ENCODE measurements around the gene SNRNP48.

Gene SNRNP48, protein sequence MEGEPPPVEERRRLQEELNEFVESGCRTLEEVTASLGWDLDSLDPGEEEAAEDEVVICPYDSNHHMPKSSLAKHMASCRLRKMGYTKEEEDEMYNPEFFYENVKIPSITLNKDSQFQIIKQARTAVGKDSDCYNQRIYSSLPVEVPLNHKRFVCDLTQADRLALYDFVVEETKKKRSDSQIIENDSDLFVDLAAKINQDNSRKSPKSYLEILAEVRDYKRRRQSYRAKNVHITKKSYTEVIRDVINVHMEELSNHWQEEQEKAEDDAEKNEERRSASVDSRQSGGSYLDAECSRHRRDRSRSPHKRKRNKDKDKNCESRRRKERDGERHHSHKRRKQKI

DNA sequence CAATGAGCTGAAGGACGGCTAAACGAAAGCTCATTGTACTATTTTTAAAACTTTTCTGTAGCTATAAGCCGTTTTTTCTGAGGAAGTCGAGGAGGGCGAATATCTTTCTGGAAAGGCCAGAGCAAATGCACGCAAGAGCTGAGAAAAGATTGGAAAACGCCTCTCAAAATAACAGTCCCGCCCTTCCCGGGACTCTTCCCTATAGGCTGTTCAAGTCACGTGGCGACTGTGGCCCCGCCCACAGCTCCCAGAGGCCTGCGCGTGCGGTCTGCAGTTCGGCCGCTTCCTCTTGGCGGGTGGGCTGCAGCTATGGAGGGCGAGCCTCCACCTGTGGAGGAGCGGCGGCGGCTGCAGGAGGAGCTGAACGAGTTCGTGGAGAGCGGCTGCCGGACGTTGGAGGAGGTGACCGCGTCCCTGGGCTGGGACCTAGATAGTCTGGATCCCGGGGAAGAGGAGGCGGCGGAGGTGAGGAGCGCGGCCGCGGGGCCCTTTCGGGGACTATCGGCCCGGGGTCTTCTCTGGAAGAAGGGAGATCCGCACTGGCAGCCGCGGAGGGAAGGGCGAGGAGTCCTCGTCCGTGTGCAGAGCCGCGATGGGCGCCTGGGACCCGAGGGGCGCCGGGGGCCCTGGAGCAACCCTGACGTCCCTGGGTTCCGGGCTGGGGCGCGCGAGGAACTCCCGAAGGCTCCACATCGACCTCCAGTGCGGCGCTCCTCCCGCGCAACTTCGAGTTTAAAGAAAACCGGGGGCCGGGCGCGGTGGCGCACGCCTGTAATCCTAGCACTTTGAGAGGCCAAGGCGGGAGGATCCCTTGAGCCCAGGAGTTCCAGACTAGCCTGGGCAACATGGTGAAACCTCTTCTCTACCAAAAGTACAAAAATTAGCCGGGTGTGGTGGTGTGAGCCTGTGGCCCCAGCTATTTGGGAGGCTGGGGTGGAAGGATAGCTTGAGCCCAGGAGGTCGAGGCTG lies at the start of gene SNRNP48:
Gene SNRNP48, plus strand, starts transcription at position 250 of the 969 bp plus-strand sequence. Its CDS starts 60 bp downstream, at position 310.
- DNase-seq (ENCODE audit: low read depth): peak; percentile 76

DNA sequence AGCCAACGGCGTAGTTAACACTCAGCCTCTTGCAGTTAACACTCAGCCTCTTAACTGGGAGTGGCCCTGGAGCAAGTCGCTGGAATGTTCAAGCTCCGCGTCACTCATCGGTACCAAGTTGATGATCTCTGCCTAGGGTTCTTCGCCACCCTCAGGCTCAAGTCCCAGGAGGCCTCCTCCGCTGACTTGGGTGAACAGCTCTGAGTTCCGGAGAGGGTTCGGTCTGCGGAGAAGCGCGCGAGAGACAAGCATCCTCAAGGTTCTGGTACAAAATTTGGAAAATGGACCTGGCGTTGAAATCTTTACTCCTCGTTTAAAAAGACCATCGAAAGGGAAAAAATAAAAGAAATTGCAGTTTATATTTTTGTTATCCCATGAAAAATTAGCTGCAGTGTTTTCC lies 49.4 kb upstream of the SNRNP48 start:
- DNase-seq (ENCODE audit: low read depth): no peak

DNA sequence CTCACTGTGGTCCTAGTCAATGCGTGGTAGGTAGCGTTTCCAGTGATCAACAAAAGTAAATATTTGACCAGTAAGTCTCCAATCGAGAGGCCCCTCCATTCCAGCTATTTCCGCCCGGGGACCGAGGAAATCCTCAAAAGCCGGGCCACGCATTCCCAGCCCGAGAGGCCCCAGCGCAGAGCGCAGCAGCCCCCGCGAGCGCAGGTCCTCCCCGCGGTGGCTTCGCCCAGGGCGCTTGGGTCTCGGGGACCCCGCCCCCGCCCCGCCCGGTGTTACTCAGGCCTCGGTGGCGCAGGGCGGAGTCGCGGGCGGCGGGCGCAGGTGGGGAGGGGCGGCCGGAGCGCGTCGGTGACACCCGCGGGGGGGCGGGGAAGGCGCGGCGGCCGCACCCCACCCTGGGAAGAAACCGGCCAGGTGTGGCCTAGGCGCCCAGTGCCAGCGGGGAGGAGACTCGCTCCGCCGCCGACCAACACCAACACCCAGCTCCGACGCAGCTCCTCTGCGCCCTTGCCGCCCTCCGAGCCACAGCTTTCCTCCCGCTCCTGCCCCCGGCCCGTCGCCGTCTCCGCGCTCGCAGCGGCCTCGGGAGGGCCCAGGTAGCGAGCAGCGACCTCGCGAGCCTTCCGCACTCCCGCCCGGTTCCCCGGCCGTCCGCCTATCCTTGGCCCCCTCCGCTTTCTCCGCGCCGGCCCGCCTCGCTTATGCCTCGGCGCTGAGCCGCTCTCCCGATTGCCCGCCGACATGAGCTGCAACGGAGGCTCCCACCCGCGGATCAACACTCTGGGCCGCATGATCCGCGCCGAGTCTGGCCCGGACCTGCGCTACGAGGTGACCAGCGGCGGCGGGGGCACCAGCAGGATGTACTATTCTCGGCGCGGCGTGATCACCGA lies 48.6 kb upstream of the SNRNP48 start, which contains the start of gene DSP:
Gene DSP, plus strand, starts transcription at position 497 of the 890 bp plus-strand sequence. Its CDS starts 245 bp downstream, at position 742.
- no peak for DNase-seq (ENCODE audit: low read depth)

DNA sequence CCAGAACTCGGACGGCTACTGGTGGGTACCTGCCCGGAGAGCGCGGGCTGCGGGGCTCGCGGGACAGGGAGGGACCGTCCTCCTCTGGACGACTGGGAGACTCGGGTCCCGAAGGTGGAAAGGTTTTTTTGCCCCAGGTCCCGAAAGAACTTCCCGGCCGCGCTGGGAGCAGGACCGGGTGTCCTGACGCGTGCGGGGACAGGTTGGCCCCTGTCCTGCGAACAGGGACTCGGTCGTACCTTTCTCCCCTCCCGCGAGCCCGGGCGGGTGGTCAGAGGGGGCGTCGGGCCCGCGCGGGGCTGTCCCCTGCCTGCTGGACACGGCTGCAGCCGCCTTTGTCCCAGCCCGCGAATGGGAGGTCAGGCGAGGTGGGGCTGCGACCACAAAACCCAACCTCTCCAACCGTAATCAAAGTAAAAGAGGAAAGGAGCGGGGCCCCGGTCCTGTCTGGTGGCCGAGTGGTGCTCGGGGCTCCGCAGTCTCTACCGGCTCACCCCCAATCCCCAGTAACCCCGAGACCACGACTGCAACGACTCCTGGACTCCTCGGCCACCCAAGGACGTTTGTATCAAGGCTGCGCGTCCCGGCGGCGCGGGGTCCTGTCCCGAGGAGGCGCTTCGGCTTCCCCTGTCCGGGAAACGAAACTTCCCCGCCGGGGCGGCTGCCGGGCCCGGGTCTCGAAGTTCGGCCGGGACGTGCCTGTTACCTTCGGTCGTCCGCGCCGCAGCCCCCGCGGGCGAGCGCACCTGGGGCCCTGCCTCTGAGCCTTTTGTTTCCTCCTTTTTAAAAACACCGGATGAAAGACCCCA lies 47.7 kb upstream of the SNRNP48 start:
- DNase-seq (ENCODE audit: low read depth): no peak

DNA sequence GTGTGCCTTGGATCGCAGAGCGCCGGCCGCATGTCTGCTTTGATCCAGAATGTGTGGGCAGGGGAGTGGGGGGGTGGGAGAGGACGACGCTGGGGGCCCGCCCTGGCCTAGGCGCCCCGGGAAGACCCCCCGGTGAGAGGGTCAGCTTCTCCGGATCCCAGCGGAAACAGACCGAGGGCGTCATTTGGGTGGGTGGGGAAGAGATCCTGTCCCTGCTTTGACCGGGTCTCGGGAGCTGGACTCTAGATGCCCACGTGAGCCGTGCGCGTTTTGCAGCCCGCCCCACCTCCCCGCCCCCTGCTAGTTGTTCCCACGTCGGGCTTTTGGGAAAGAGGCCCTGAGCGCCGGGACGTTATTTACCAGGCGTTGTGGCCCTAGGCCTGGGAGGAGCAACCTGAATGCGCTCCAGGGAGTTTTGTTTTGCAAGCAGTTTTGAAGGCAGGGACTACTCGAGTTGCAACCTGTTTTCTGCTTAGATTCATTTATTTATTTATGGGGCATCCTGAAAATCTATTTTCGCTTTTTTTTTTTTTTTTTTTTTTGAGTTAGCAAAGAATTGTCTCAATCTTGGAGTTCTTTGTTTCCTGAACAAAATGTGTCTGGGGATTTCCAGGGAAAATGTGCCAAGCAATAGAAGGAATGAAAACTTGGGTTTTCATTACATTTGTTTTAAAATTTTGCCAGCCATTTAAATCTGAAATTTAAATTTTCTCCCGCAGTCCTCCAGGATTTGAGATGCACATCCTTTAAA lies 46.9 kb upstream of the SNRNP48 start:
- DNase-seq (ENCODE audit: low read depth): no peak

DNA sequence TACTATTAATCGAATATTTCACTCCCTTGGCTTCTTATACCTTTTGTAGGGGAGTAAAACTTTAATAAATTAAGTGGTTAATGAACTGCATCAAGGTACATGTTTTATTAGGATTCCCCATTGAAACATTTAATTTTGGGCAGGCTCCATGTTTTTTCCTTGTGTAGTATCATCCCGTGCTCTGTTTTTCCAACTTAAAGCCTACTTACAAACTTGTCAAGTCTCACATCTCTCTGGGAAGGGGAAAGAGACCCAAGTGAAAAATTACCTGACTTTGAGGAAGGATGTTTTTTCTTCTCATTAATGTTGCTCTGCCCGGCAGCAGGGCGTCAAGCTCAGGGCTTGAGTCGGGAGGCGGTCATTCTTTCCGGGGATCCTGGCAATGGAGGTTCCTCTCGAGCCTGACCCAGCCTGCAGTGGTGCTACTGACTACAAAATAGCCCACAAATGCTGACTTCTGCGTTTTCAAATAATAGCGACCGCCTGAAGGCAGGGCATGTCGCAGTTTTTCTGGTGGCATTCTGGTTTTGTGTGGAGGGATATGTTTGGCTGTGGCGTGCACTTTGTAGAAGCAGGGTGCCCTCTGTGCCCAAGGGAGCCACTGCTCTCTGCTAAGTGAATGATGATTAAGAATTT lies 46.1 kb upstream of the SNRNP48 start:
- no peak for DNase-seq (ENCODE audit: low read depth)

DNA sequence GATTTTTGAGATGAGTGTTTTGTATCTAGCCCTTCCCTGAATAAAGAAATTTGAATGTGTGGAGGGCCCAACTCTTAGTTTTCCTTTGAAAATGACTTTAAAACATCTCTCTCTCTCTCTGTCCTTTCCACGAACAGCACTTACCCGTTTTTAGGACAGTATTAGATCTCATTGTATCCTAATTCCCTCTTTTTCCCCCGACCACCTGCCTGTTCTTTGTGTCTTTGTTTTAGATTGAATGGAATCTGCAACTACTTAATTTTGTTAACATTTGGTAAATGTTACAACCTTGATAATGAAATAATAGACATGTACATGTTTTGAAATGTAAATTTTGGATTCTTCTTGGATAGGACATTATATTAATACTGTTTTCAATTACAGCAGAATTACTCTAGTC lies 45.4 kb upstream of the SNRNP48 start:
- DNase-seq (ENCODE audit: low read depth): no peak

DNA sequence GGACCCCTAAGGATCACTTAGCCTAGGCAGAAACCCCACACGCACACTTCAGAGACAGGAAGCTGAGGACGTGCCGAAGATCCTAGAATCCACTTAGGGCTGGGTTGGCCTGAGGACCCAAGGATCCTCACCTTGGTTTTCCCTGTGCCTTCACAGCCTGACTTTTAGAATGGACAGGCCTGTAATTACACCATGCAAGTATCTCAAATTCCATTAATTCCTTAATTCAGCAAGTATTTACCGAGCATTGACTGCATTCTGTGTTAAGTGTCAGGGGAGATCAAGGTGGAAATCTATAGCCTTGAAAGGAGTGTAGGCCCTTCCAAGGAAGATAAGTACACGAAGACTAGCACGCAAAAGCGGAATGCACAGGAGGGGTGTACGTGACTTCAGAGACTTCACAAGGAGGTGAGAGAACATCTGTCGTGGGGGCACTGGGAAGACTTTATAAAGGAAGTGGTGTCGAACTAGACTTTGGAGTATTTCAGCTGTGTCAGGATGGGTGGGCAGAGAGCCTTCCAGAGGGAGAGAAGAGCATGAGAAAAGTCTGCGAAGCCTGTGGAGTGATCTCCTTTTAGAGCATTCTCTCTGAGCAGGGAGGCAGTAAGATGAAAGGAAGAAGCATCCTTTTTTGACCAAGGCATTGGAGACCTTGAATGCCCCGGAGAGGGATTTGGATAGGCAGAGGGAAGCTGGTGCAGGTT lies 44.5 kb upstream of the SNRNP48 start:
- DNase-seq (ENCODE audit: low read depth): no peak

DNA sequence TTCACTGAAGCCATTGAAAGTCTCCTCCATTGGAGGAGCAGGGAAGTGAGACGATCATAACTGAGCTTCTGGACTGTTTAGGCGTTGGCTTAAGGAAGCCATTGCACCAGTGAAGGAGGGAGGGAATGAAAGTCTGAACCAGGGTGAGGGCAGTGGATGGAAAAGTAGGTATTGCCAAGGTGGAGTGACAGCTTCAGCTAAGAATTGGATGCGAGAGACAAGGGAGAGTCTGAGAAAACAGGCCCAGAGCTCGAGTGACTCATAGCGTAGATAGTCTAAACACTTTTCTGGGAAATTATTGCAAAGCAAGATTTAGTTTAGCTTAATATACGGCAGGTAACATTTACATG lies 44.0 kb upstream of the SNRNP48 start:
- DNase-seq (ENCODE audit: low read depth): no peak

DNA sequence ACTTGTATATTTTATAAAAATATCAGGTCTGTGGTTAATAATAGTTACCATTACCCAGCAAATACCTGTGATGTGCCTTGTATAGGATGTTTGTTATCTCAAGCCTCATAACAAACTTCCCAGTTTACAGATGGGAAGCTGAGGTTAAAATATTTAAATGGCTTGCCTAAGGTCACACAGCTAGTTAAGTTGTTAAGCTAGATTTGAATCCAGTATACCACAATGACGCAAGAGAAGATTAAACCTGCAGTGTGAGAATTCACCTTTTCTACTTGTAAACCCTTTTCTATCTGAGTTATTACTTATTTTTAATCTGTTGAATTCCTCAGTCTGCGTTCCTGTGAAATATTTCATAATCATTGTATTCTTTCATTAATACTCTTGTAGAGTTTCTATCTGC lies 43.6 kb upstream of the SNRNP48 start:
- DNase-seq (ENCODE audit: low read depth): no peak

DNA sequence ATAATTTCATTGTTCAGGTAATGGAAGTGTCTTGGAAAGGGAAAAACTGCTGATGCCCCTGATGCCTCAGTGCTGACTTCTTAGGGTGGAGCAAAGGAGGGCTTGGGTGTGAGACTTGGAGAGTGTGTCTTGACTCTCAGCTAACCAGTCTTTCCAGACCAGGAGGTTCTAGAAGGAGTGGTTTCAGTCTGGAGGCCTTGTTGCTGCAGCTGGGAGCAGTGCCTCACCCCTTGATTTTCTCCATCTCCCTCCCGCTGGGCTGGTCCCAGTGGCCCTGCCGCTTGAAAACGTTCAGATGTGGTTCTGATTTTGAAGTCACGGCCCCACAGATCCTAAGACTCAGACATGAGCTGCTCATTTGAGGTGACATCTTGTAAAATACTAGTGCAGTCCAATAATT lies 43.1 kb upstream of the SNRNP48 start:
- DNase-seq (ENCODE audit: low read depth): no peak

DNA sequence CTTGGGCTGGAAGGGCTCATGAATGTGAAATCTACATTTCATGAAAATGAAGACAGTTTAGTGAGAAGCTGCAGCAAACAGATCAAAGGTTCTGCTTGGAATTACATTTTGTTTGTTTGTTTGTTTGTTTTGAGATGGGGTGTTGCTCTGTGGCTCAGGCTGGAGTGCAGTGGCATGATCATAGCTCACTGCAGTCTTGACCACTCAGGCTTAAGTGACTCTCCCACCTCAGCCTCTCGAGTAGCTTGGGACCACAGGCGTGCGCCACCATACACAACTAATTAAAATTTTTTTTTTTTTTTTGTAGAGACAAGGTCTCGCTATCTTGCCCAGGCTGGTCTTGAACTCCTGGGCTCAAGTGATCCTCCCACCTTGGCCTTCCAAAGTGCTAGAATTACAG lies 42.7 kb upstream of the SNRNP48 start:
- DNase-seq (ENCODE audit: low read depth): no peak

DNA sequence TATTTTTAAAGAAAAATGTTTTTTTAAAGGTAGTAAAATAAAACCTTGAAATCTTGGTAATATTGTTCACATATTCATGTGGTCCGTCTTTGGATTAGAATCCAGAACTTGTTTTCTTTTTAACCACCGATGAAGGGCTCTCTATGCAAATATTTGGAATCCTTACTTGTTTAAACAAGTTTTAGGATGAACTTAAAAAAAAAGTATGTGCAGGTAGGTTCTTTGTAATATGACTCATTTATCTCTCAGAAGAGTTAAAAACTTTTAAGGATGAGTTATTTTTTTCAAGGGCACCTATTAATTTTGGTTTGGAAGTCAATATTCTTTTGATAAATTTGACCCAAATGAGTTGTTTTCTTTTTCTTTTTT lies 39.6 kb upstream of the SNRNP48 start:
- no peak for DNase-seq (ENCODE audit: low read depth)

DNA sequence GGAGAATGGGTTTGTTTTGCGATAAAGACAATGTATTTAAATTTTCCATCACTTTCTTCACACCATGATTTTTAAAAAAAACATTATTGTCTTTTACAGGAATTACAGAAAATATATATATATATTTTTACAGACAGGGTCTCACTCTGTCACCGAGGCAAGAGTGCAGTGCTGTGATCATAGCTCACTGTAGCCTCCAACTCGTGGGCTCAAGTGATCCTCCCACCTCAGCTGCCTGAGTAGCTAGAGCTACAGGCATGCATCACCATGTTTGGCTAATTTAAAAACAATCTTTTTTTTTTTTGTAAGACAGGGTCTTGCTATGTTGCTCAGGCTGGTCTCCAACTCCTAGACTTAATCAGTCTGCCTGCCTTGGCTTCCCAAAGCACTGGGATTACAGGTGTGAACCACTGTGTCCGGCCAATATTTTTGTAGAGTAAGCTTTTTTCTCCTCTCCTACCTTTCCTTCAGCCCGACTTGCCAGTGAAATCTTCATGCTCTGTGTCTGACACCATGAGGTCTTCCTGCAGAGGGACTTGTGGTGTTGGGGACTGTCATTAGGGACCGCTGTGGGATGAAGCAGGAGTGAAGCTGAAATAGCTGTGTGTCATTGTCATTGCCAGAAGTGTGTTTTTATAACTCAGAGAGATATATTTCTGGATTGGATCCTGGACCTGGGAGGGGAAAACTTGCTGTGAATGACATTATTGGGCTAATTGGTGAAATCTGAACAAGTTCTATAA lies 35.3 kb upstream of the SNRNP48 start:
- no peak for DNase-seq (ENCODE audit: low read depth)

DNA sequence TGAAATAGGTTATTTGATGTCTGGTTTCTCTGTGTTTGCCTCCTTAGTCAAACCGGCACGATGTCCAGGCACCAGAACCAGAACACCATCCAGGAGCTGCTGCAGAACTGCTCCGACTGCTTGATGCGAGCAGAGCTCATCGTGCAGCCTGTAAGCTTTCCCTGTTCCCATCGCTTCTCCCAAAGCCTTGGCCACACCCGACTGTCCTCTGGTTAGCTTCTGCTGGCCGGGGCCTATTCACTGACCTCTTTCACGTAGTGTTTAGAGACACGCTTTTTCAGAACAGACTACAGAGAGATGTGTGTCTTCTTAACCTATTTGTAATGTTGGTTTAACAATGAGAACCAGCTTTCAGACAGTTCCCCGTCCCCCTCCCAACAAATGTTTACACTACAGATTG lies 34.3 kb upstream of the SNRNP48 start:
- DNase-seq (ENCODE audit: low read depth): no peak

DNA sequence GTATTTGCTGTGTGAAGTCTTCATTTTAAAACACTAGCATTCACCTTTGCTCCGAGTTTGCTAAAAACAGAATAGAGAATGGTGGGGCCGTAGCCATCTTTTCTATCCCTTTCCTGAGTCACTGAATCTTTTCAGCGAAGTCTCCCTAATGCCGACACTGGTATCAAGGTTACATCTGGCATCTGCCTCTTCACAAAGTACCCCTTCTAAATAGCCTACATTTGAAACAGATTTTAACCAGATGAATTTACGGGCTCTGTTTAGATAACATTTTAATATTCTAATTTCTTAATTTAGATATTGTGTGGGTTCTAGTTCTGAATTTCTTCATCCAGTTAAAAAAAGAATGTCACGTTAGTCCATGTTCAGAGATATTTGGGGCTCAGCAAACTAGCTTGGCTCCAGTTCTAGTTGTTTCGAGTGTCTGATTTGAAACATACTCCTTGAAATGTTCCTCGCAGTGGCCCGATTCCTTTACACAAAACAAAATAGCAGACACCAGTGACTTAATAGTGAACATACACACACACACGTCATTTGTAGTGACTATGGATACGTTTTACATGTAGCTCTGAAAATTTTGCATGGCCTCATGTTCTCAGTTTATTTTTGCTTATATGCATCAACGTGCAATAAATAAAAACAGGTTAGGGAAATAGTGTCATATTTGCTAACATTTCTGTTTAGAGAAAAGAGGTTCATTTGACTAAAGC lies 33.4 kb upstream of the SNRNP48 start:
- no peak for DNase-seq (ENCODE audit: low read depth)

DNA sequence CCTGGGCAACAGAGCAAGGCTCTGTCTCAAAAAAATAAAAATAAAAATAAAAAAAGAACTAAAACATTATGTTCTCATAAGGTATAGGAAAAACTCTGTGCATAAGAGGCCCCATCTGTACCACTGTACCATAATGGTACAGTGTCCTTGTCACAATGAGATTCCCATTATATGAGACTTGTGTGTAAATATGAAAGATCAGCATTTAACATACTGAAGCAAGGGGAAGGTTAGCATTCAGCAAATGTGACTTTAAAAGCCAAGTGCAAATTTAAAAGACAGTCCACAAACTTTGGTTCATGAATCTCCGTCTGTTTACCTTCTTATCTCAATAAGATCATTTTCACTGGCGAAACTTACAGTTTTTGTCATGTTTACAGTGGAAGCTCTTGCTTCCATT lies 32.3 kb upstream of the SNRNP48 start:
- DNase-seq (ENCODE audit: low read depth): no peak

DNA sequence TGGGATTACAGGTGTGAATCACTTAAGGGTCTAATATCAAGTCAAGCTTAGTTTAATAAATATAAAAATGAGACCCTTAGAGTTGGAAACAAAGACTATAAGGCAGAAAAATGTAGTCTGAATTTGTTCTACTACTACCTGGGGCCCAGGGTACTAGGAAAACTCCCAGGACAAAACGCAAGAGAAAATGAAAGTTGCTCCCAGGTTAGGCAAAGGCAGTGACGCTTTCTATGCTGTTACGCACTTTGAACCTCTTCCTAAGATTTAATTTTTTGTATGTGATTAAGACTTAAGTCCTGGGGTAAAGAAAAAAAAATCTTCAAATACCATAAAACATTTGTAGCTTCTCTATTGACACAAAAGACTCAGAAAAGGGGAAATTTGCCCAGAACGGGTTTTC lies 31.2 kb upstream of the SNRNP48 start:
- DNase-seq (ENCODE audit: low read depth): no peak

Data from non-pigmented ciliary epithelial cell (primary cell).